Pancreas (tissue), 10 donors: ENCODE results near the gene DGKI. TPM values are rescaled to one million over a fixed set of nuclear protein-coding genes. Genes with fewer than 3 reads are reported as not detected.

Source experiments
- ATAC-seq, 4 donors: fragments of 200-7000 bp; cut with Tn5 transposase; one replicate each; pipeline versions ENCODE4 v1.8.0 to v1.9.1; 2020; ENCODE audit warnings: mild to moderate bottlenecking in 4 of 4, moderate library complexity in 4 of 4
- DNase-seq, 6 donors: peaks; one replicate each; pipeline ENCODE4 v3.0.0-alpha.2; 2020
- FAIRE-seq: peaks from 2 replicates; lab custom pipeline; 2012; peaks lifted over from hg19 to GRCh38; lab: Jason Lieb, UNC
- H3K27ac ChIP-seq, 4 donors: fragments of 200-600 bp; sonication (generic); 1 replicate in 3 of 4; 2 replicates in 1 of 4; pipeline versions ENCODE4 v1.5.0 to v1.8.0; 2020
- H3K27me3 ChIP-seq, 4 donors: fragments of 200-600 bp; one replicate each; pipeline ENCODE4 v1.8.0; 2021
- H3K36me3 ChIP-seq, 3 donors: fragments of 200-600 bp; sonication (generic) in 1 of 3; one replicate each; pipeline versions ENCODE4 v1.5.0 to v1.8.0; 2020 to 2021
- H3K4me1 ChIP-seq, 3 donors: fragments of 200-600 bp; one replicate each; pipeline ENCODE4 v1.8.0; 2021
- H3K4me3 ChIP-seq, 4 donors: fragments of 200-600 bp; sonication (generic) in 2 of 4; one replicate each; pipeline versions ENCODE4 v1.5.0 to v1.8.0; 2020 to 2021
- H3K9me3 ChIP-seq, 4 donors: fragments of 200-600 bp; one replicate each; pipeline ENCODE4 v1.8.0; 2021
- WGBS, 2 donors: extraction: QIAGEN DNeasy Blood & Tissue Kit; methylation state at CpG; one replicate each; pipeline ENCODE4 v1.1.7; 2013; 5-methylcytosine and 5-hydroxymethylcytosine counted together
- intact Hi-C, 3 donors: fragments of 100-400 bp; cut with DNase I; formaldehyde crosslinking; loops; one replicate each; pipeline versions ENCODE4 v1.11.1 to v1.14.2; 2022
- polyA plus RNA-seq, 2 donors: library from polyadenylated mRNA; stranded (reverse); fragments of 200-250 nt; gene quantifications; one replicate each; pipeline ENCODE4 v1.2.3, GENCODE V29; 2013
- total RNA-seq, 6 donors: library from RNA; stranded (reverse); fragmentation: NEBNext Ultra II Directional in 4 of 6; extraction: Animal tissue kit (Norgen Biotek cat#: 25700) in 4 of 6; gene quantifications; one replicate each; pipeline versions ENCODE4 v1.2.1 to v1.2.4, GENCODE V29; 2021 to 2023
- TF ChIP-seq, protein P1 (sequence below), 4 donors: fragments of 200-600 bp; sonication (generic) in 3 of 4; IDR thresholded peaks; one replicate each; pipeline versions ENCODE4 v1.5.0 to v1.8.0; 2021; ENCODE audit warnings: antibody characterized with exemption in 4 of 4
- donor health status: healthy with polysubstance abuse.
- donor health status: DM: no; HTN: no; CAD: no; lungs with moderate emphysema.
- donor health status: DM: no; HTN: no; CAD: no.
- donor health status: control.
- donor health status: control.
- donor health status: Bipolar disorder and iron deficiency.
- donor health status: DM: yes; HTN: yes; CAD: no.
- donor health status: DM: no; HTN: no; CAD: no.
- donor health status: DM: no; HTN: no; CAD: no.
- donor health status: DM: yes; HTN: yes; CAD: no.

Gene DGKI
- total and polyA plus RNA-seq, 8 donors: 0.04 to 0.81 (median 0.15) TPM

DNA sequence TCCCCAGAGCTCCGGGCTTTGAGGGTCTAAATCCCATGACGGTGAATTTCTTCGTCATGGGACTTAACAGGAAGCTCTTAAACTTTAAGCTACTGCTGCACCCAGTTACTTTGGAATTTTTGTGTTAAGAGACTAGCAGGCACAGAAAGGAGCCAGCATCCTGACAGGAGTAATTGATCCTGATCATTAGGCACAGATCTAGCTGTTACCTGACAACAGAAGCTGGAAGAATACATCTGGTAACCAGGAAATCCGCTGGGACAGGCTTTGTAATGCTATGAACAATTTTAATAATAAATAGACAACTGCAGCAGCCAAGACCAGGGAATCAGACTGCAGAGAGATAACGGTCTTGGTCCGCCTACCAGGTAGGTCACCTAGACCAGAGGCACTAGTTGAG is 210.9 kb downstream of the DGKI start:
- ATAC-seq (no peak), FAIRE-seq (no peak), DNase-seq (no peak)
- intact Hi-C loops: no loop called here
- no peaks in the 10 kb centered on the region for H3K9me3 ChIP-seq
- TF ChIP-seq, protein P1, sequence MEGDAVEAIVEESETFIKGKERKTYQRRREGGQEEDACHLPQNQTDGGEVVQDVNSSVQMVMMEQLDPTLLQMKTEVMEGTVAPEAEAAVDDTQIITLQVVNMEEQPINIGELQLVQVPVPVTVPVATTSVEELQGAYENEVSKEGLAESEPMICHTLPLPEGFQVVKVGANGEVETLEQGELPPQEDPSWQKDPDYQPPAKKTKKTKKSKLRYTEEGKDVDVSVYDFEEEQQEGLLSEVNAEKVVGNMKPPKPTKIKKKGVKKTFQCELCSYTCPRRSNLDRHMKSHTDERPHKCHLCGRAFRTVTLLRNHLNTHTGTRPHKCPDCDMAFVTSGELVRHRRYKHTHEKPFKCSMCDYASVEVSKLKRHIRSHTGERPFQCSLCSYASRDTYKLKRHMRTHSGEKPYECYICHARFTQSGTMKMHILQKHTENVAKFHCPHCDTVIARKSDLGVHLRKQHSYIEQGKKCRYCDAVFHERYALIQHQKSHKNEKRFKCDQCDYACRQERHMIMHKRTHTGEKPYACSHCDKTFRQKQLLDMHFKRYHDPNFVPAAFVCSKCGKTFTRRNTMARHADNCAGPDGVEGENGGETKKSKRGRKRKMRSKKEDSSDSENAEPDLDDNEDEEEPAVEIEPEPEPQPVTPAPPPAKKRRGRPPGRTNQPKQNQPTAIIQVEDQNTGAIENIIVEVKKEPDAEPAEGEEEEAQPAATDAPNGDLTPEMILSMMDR (IDR thresholded peaks at IDR 0.05): no peak
- H3K4me1 ChIP-seq: no peaks in the 10 kb centered on the region
- H3K4me3 ChIP-seq: no peak overlapping the region
- no peaks in the 10 kb centered on the region for H3K27me3 ChIP-seq
- H3K27ac ChIP-seq: no peak overlapping the region
- no peaks in the 10 kb centered on the region for H3K36me3 ChIP-seq
- 76 to 80% methylated on average over 6 of the region's 6 CpGs for WGBS, 2 donors

DNA sequence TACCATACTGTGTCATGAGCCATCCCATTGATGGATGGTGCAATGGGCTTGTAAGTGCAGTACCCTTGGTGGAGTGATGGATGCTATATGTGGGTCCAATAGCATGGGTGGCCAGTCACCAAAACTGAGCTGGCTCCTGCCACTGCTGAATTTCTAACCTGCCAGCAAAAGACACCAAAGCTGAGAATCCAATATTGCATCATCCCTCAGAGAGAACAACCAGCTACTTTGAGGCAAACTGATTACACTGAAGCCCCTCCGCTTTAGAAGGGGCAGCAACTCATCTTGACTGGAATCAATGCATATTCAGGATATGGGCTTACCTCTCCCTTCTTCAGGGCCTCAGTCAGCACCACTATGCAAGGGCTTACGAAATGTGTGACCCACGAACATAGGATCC is 211.6 kb downstream of the DGKI start:
- Histone ChIP-seq H3K9me3 (no peaks in the 10 kb centered on the region), H3K4me1 (no peaks in the 10 kb centered on the region), H3K4me3 (no peak overlapping the region), H3K36me3 (no peaks in the 10 kb centered on the region), H3K27ac (no peak overlapping the region), H3K27me3 (no peaks in the 10 kb centered on the region)
- DNase-seq (no peak), ATAC-seq (no peak), FAIRE-seq (no peak)
- TF ChIP-seq, protein P1 (IDR thresholded peaks at IDR 0.05): no peak
- intact Hi-C loops: no loop called here
- 84% methylated on average over 3 of the region's 3 CpGs for WGBS, 2 donors

DNA sequence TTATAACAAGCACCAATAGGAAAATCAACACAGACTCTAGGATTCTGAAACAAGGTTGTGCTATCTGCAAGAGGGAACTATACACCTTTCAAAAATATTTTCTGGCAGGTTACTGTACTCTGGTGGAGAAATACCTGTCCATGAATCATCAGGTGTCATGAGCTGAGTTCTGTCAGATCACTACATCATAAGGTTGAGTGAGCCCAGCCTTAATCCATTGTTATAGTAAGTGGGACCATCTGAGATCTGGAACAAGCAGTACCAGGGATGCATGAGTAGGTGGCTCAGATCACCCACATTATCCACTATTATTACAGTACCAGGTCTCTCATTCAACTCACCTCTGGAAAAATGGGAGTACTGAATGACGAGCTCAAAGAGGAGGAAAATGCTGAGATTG is 212.4 kb downstream of the DGKI start:
- intact Hi-C loops: no loop called here
- TF ChIP-seq, protein P1 (IDR thresholded peaks at IDR 0.05): no peak
- Histone ChIP-seq H3K4me1 (no peaks in the 10 kb centered on the region), H3K9me3 (no peaks in the 10 kb centered on the region), H3K27ac (no peak overlapping the region), H3K27me3 (no peaks in the 10 kb centered on the region), H3K36me3 (no peaks in the 10 kb centered on the region), H3K4me3 (no peak overlapping the region)
- 75 to 91% methylated on average over 1 of the region's 1 CpG for WGBS, 2 donors
- no peak for DNase-seq
- no peak for ATAC-seq
- no peak for FAIRE-seq

DNA sequence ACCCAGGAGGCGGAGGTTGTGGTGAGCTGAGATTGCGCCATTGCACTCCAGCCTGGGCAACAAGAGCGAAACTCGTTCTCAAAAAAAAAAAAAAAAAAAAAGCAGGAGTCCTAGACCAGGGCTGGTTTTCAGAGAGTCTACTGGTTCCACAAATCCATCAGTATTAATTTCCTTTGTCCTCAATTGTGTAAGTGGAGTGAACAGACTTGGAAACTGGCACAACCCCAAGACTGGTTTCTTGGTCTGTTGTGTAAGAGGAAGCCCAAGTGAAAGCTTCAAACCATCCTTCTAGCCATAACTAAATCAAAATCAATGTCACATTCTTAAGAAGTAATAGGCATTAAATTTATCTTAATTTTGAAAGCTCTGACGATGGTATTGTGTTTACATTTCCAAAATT is 213.6 kb downstream of the DGKI start:
- 74 to 79% methylated on average over 5 of the region's 5 CpGs for WGBS, 2 donors
- TF ChIP-seq, protein P1 (IDR thresholded peaks at IDR 0.05): no peak
- H3K4me3 ChIP-seq: no peak overlapping the region
- no peak for FAIRE-seq
- ATAC-seq: no peak
- no peak overlapping the region for H3K27ac ChIP-seq
- H3K27me3 ChIP-seq: no peaks in the 10 kb centered on the region
- H3K36me3 ChIP-seq: no peaks in the 10 kb centered on the region
- intact Hi-C loops: no loop called here
- DNase-seq: no peak
- H3K9me3 ChIP-seq: no peaks in the 10 kb centered on the region
- no peaks in the 10 kb centered on the region for H3K4me1 ChIP-seq

DNA sequence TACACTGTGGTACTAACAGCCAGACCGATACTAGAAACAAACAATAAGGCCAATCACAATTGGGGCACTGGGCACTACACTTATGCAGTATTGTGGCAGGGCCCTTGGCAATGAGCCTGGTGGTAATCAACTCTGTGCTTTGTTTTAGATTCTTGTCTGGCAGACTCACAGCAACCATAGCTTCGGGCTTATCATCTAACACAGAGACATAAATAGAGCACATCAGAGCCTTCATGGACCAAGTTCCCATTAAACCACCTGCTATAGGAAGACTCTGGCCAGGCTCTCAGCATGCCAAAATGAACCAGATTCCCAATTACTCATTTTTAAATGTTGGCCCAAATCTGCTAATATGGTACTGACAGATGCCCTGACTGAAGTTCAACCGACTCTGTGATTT is 218.6 kb downstream of the DGKI start:
- no peaks in the 10 kb centered on the region for H3K27me3 ChIP-seq
- intact Hi-C loops: no loop called here
- H3K4me3 ChIP-seq: no peak overlapping the region
- ATAC-seq (no peak), DNase-seq (no peak), FAIRE-seq (no peak)
- H3K4me1 ChIP-seq: no peaks in the 10 kb centered on the region
- TF ChIP-seq, protein P1 (IDR thresholded peaks at IDR 0.05): no peak
- WGBS, 2 donors: 60 to 61% methylated on average over 3 of the region's 3 CpGs
- no peak overlapping the region for H3K27ac ChIP-seq
- H3K36me3 ChIP-seq: no peaks in the 10 kb centered on the region
- H3K9me3 ChIP-seq: no peaks in the 10 kb centered on the region
